GM10266 (cell line): Measurements from ENCODE around the gene TNFSF12.

ENCODE experiments used
- DNase-seq: peaks from one replicate; pipeline ENCODE4 v3.0.0; 2012; ENCODE audit errors: extremely low spot score
- CTCF ChIP-seq: IDR thresholded peaks from 2 replicates; pipeline ENCODE4 v1.5.1; 2012; ENCODE audit warnings: mild to moderate bottlenecking, low read depth; ENCODE audit not compliant: control insufficient read depth, insufficient read depth; ENCODE audit errors: missing control alignments

TNFSF12 gene

GRCh38 chr17:7523033-7523432, 25.8 kb upstream of the TNFSF12 start:
- peak; percentile 42 for TF ChIP-seq CTCF
- peak; percentile 35 for DNase-seq

- no peak for TF ChIP-seq CTCF
- DNase-seq, result no peak
Measured at GRCh38 chr17:7528842-7529241, 20.0 kb upstream of the TNFSF12 start.

GRCh38 chr17:7530023-7530900, 18.6 kb upstream of the TNFSF12 start:
- no peak for DNase-seq
- no peak for TF ChIP-seq CTCF

GRCh38 chr17:7538050-7538449, 10.8 kb upstream of the TNFSF12 start:
- DNase-seq, result no peak
- no peak for TF ChIP-seq CTCF

GRCh38 chr17:7538891-7539545, 9.8 kb upstream of the TNFSF12 start:
- DNase-seq, result no peak
- no peak for TF ChIP-seq CTCF

- TF ChIP-seq CTCF, result no peak
- no peak for DNase-seq
Measured at GRCh38 chr17:7541074-7541621, 7.7 kb upstream of the TNFSF12 start.

GRCh38 chr17:7544911-7545310, 3.9 kb upstream of the TNFSF12 start:
- DNase-seq, result no peak
- no peak for TF ChIP-seq CTCF
